ENCODE results near the gene CNTNAP5.

The CNTNAP5 gene

DNA sequence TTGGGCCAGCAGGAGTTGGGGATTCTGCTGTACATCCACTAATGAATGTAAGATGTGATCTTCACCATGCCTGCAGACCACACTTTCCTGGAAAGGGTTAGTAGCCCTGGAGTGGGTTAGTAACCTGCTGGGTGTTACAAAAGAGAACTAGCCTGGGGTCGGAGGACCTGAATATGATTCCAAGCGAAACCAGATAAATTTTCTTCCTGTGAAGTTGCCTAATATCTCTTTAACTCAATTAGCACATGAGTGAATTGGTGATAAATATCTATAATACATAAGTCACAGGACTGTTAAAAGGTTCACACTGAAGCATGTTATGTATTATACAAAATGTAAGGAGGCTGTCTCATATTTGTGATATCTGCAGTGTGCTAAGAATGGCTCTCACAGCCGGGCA lies 291.0 kb downstream of the CNTNAP5 start:
- no CpG with 5 or more reads among the region's 3 CpGs for WGBS (ENCODE audit: insufficient coverage, insufficient read length)
- Histone ChIP-seq H3K4me3 (ENCODE audit: low read length) (no peak overlapping the region), H3K36me3 (ENCODE audit: control insufficient read depth, insufficient read depth, low read length) (no peaks in the 10 kb centered on the region), H3K4me1 (ENCODE audit: control insufficient read depth, insufficient read depth, low read length) (no peaks in the 10 kb centered on the region), H3K27me3 (ENCODE audit: control insufficient read depth, insufficient read depth, low read length) (no peaks in the 10 kb centered on the region), H3K9me3 (ENCODE audit: control insufficient read depth, insufficient read depth, low read length) (no peaks in the 10 kb centered on the region), H3K27ac (ENCODE audit: low read length) (no peak overlapping the region)
- DNase-seq (ENCODE audit: low read depth, low spot score), result no peak

DNA sequence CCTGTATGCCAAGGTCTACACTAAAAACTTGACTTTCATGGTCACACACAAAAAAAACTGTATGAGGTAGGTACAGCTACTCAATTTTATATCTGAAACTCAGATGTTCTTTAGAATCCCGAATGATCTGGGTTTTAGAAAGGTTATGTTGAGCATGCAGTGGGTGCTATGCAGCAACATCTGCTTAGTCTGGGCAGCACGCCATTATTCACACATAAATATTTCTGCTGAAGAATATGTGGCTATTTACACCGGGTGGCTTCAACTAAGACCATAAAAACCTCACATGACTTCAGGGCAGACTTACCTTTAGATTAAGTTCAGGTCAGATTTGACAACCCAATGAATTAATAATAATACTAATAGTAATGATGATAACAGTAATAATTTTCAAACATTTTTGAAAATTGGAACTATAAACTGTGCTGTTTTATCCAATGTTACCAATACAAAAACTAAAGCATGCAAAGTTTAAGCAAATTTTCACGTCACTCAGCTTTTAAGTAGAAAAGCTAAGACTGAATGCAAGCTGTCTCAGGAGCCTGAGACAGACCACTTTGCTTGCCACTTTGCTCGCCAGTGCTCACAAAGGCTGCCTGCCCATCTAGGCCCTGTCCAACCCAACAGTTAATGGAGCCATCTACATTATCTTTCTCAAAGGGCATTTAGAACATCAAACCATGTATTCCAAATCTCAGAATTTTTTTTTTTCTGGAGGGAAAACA lies 292.0 kb downstream of the CNTNAP5 start:
- H3K27me3 ChIP-seq (ENCODE audit: control insufficient read depth, insufficient read depth, low read length), result no peaks in the 10 kb centered on the region
- no peaks in the 10 kb centered on the region for H3K9me3 ChIP-seq (ENCODE audit: control insufficient read depth, insufficient read depth, low read length)
- H3K36me3 ChIP-seq (ENCODE audit: control insufficient read depth, insufficient read depth, low read length), result no peaks in the 10 kb centered on the region
- H3K4me1 ChIP-seq (ENCODE audit: control insufficient read depth, insufficient read depth, low read length), result no peaks in the 10 kb centered on the region
- WGBS (ENCODE audit: insufficient coverage, insufficient read length), result no CpG with 5 or more reads among the region's 5 CpGs
- no peak overlapping the region for H3K4me3 ChIP-seq (ENCODE audit: low read length)
- no peak overlapping the region for H3K27ac ChIP-seq (ENCODE audit: low read length)
- no peak for DNase-seq (ENCODE audit: low read depth, low spot score)

DNA sequence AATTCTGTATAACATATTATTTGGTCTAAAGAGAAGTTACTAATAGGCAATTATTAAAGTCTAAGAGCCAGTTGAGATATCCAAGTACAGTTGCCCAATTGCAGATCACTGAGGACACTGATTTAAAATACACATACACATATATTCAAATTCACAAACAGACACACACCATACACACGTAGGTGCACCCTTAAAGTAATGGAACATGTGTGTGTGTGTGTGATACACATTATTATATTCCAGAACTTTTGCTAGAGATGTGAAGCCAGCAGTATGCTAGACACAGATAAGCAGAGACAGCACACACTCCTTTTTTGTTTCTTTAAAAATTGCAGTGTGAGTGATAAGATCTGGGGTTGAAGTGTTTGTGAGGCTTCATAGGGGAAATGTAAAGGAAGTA lies 292.5 kb downstream of the CNTNAP5 start:
- no peaks in the 10 kb centered on the region for H3K27me3 ChIP-seq (ENCODE audit: control insufficient read depth, insufficient read depth, low read length)
- H3K9me3 ChIP-seq (ENCODE audit: control insufficient read depth, insufficient read depth, low read length), result no peaks in the 10 kb centered on the region
- no peak overlapping the region for H3K4me3 ChIP-seq (ENCODE audit: low read length)
- WGBS (ENCODE audit: insufficient coverage, insufficient read length), result no CpG with 5 or more reads among the region's 1 CpG
- no peaks in the 10 kb centered on the region for H3K36me3 ChIP-seq (ENCODE audit: control insufficient read depth, insufficient read depth, low read length)
- DNase-seq (ENCODE audit: low read depth, low spot score), result no peak
- H3K27ac ChIP-seq (ENCODE audit: low read length), result no peak overlapping the region
- no peaks in the 10 kb centered on the region for H3K4me1 ChIP-seq (ENCODE audit: control insufficient read depth, insufficient read depth, low read length)

DNA sequence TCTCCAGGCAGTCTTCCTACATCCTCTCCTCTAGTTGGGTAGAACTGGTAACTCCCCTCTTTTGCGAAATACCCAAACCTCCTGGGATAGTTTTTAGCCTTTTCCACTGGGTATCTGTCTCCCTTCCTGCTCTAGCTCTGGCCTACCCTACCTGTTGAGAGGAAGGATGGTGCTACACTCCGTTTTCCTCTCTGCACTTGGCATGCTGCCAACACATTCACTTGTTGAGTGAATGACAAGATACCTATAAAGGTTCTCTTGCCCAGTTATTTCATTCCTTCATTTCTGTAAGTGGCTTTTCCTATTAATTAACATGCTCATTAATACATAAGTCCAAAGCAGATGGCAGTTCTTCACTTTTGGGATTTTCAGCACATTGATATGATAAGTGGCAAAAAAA lies 293.8 kb downstream of the CNTNAP5 start:
- Histone ChIP-seq H3K27me3 (ENCODE audit: control insufficient read depth, insufficient read depth, low read length) (no peaks in the 10 kb centered on the region), H3K4me3 (ENCODE audit: low read length) (no peak overlapping the region), H3K27ac (ENCODE audit: low read length) (no peak overlapping the region), H3K4me1 (ENCODE audit: control insufficient read depth, insufficient read depth, low read length) (no peaks in the 10 kb centered on the region), H3K9me3 (ENCODE audit: control insufficient read depth, insufficient read depth, low read length) (no peaks in the 10 kb centered on the region), H3K36me3 (ENCODE audit: control insufficient read depth, insufficient read depth, low read length) (no peaks in the 10 kb centered on the region)
- DNase-seq (ENCODE audit: low read depth, low spot score), result no peak
- no CpG with 5 or more reads among the region's 2 CpGs for WGBS (ENCODE audit: insufficient coverage, insufficient read length)

DNA sequence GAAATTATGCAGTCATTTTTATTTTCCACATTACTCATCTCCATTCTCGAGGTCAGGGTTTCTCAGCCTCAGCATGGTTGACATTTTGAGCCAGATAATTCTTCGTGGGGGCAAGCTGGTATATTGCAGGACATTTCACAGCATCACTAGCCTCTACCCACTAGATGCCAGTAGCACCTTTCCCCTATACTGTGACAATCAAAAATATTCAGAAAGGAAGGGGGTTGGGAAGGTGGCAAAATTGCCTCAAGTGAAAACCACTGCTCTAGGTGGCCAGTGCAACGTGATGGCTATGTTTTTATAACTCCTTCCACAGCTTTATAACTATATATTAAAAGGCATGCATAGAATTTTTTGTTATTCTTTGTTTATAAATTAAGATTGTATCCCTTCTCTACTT lies 294.5 kb downstream of the CNTNAP5 start:
- H3K36me3 ChIP-seq (ENCODE audit: control insufficient read depth, insufficient read depth, low read length), result no peaks in the 10 kb centered on the region
- no CpG with 5 or more reads among the region's 3 CpGs for WGBS (ENCODE audit: insufficient coverage, insufficient read length)
- H3K4me3 ChIP-seq (ENCODE audit: low read length), result no peak overlapping the region
- no peaks in the 10 kb centered on the region for H3K9me3 ChIP-seq (ENCODE audit: control insufficient read depth, insufficient read depth, low read length)
- no peak for DNase-seq (ENCODE audit: low read depth, low spot score)
- no peaks in the 10 kb centered on the region for H3K27me3 ChIP-seq (ENCODE audit: control insufficient read depth, insufficient read depth, low read length)
- H3K27ac ChIP-seq (ENCODE audit: low read length), result no peak overlapping the region
- H3K4me1 ChIP-seq (ENCODE audit: control insufficient read depth, insufficient read depth, low read length), result no peaks in the 10 kb centered on the region

DNA sequence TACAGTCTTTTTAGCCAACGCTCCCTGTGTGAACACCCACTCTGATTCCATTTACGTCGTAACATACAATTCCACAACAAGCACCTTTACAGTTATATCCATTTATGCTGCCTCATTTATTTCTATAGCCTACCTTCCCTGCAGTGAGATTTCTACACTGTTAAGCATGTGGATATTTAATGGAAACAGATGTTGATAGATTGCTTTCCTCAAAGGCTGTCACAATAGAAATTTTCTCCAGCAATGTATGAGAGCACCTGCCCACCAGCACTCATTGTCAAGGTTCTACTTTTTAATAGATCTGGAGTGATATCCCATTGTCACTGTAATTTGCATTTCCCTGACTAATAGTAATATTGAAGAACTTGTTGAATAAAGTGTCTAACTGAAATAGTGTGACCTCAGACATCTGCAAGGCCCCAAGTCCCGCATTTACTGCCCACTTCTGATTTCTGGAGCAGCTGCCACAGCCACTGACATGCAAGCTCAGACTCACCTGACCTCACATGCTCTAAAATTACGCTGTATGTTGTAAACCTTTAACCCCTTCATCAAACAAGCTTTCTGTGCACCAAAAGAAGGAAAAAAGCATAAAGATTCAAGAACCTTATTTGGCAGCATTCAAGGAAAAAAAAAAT lies 295.1 kb downstream of the CNTNAP5 start:
- 100% methylated on average over 3 of the region's 5 CpGs for WGBS (ENCODE audit: insufficient coverage, insufficient read length)
- no peak overlapping the region for H3K4me3 ChIP-seq (ENCODE audit: low read length)
- no peaks in the 10 kb centered on the region for H3K9me3 ChIP-seq (ENCODE audit: control insufficient read depth, insufficient read depth, low read length)
- no peak for DNase-seq (ENCODE audit: low read depth, low spot score)
- no peaks in the 10 kb centered on the region for H3K36me3 ChIP-seq (ENCODE audit: control insufficient read depth, insufficient read depth, low read length)
- H3K27me3 ChIP-seq (ENCODE audit: control insufficient read depth, insufficient read depth, low read length), result no peaks in the 10 kb centered on the region
- H3K27ac ChIP-seq (ENCODE audit: low read length), result no peak overlapping the region
- no peaks in the 10 kb centered on the region for H3K4me1 ChIP-seq (ENCODE audit: control insufficient read depth, insufficient read depth, low read length)

DNA sequence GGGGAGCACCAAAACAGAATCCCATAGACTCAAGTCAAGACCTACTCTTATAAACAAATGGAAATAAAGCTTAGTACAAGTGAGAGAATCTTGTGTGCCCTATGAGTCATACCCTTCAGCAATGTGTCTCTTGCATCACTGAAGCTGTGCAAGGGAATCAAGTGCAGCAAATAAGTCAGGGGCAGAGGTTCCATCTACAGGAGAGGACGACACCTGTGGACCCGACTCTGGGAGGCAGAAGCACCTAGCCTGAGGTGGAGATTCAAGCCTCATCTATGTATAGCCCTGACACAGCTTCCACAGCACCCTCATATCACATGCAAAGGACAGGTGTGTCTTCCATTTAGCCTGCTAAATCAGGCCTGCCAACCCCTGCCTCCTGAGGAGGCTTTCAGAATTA lies 298.2 kb downstream of the CNTNAP5 start:
- WGBS (ENCODE audit: insufficient coverage, insufficient read length), result no CpG with 5 or more reads among the region's 2 CpGs
- no peaks in the 10 kb centered on the region for H3K27me3 ChIP-seq (ENCODE audit: control insufficient read depth, insufficient read depth, low read length)

DNA sequence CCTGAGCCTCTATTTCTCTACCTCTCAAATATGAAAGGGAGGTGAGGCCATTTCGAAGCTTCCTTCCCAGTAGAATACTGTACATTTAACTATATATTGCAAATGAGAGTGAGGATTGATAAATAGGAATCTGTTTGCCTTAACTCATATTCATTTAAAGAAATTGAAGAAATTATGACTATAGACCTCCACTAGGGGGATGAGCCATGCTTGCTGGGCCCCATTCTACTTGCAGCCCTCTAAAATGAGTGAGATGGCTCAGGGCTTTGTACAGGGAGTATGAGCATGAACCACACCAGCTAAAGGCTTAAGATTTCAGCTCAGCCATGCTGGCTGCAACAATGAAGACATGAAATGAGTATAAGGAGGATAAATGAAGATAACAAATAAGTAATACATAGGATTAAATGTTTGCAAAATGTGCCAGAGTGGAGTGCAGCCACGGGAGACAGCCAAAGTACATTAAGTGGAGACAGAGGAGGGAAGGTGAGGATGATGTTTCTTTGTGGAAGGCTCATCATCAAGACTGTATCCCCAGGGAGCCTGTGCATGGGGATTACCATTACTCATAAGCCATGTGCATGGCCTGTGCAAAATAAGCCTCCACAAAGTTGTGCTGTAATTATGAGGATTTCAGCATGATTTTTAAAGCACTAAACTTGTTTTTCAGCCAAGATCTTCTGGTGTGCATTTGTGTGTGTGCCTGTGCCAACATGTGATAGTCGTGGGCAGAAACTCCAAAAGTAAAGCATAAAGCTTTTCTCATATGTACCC lies 300.8 kb downstream of the CNTNAP5 start:
- no peak overlapping the region for H3K4me3 ChIP-seq (ENCODE audit: low read length)
- no peaks in the 10 kb centered on the region for H3K27me3 ChIP-seq (ENCODE audit: control insufficient read depth, insufficient read depth, low read length)
- H3K9me3 ChIP-seq (ENCODE audit: control insufficient read depth, insufficient read depth, low read length), result no peaks in the 10 kb centered on the region
- H3K27ac ChIP-seq (ENCODE audit: low read length), result no peak overlapping the region
- WGBS (ENCODE audit: insufficient coverage, insufficient read length), result no CpG with 5 or more reads among the region's 3 CpGs
- no peaks in the 10 kb centered on the region for H3K36me3 ChIP-seq (ENCODE audit: control insufficient read depth, insufficient read depth, low read length)
- peaks cover 1% of the 10 kb centered on the region; the same call in 1 of the 2 replicates for H3K4me1 ChIP-seq (ENCODE audit: control insufficient read depth, insufficient read depth, low read length)
- no peak for DNase-seq (ENCODE audit: low read depth, low spot score)

More for the DNA sequence above, 298.2 kb downstream of the CNTNAP5 start:
- no peak overlapping the region for H3K4me3 ChIP-seq (ENCODE audit: low read length)
- H3K9me3 ChIP-seq (ENCODE audit: control insufficient read depth, insufficient read depth, low read length), result no peaks in the 10 kb centered on the region
- DNase-seq (ENCODE audit: low read depth, low spot score), result no peak
- peaks cover 1% of the 10 kb centered on the region; the same call in 1 of the 2 replicates for H3K4me1 ChIP-seq (ENCODE audit: control insufficient read depth, insufficient read depth, low read length)
- no peak overlapping the region for H3K27ac ChIP-seq (ENCODE audit: low read length)
- no peaks in the 10 kb centered on the region for H3K36me3 ChIP-seq (ENCODE audit: control insufficient read depth, insufficient read depth, low read length)

DNA sequence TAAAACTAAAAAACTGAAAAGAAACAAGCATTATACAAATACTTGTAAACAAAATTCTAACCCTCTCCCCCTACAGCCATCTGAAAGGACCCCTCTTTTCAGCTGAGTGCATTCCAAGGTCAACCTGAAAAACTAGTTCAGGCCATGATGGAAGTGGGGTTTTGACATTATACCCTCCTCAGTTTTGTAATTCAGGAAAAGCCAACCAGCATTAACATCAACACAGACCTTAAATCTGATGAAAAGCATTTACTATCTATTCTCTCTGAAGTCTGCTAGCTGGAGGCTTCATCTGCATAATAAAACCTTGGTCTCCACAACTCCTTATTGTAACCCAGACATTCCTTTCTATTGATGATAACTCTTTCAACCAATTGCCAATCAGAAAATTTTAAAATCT lies 302.2 kb downstream of the CNTNAP5 start:
- peaks cover 1% of the 10 kb centered on the region; the same call in 1 of the 2 replicates for H3K4me1 ChIP-seq (ENCODE audit: control insufficient read depth, insufficient read depth, low read length)
- no peak overlapping the region for H3K27ac ChIP-seq (ENCODE audit: low read length)
- H3K9me3 ChIP-seq (ENCODE audit: control insufficient read depth, insufficient read depth, low read length), result no peaks in the 10 kb centered on the region
- H3K36me3 ChIP-seq (ENCODE audit: control insufficient read depth, insufficient read depth, low read length), result no peaks in the 10 kb centered on the region
- DNase-seq (ENCODE audit: low read depth, low spot score), result no peak
- H3K4me3 ChIP-seq (ENCODE audit: low read length), result no peak overlapping the region
- H3K27me3 ChIP-seq (ENCODE audit: control insufficient read depth, insufficient read depth, low read length), result no peaks in the 10 kb centered on the region

DNA sequence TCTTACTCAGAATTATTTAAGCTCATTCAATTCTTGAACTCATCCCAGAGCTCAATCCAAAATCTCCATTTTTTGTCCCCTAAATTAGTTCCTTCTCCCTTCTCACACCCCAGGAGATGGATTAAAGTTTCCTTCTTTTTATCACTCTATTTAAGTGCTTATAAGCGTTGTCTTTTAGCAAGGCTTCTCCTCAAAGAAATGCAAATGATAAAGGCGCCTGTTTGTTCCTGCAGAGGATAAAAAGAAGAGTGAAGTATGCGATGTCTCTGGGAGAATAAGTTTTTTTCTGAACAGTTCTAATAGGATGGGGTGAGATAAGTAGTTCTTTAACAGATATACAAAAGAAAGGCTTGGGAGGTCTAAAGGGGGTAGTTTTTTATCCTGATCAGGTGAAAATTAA lies 303.3 kb downstream of the CNTNAP5 start:
- no peaks in the 10 kb centered on the region for H3K9me3 ChIP-seq (ENCODE audit: control insufficient read depth, insufficient read depth, low read length)
- no peak for DNase-seq (ENCODE audit: low read depth, low spot score)
- peaks cover 1% of the 10 kb centered on the region; the same call in 1 of the 2 replicates for H3K4me1 ChIP-seq (ENCODE audit: control insufficient read depth, insufficient read depth, low read length)
- no peaks in the 10 kb centered on the region for H3K27me3 ChIP-seq (ENCODE audit: control insufficient read depth, insufficient read depth, low read length)
- H3K36me3 ChIP-seq (ENCODE audit: control insufficient read depth, insufficient read depth, low read length), result no peaks in the 10 kb centered on the region
- WGBS (ENCODE audit: insufficient coverage, insufficient read length), result no CpG with 5 or more reads among the region's 3 CpGs
- no peak overlapping the region for H3K27ac ChIP-seq (ENCODE audit: low read length)
- H3K4me3 ChIP-seq (ENCODE audit: low read length), result no peak overlapping the region
